Fibroblast of the conjunctiva (primary cell): ENCODE measurements around the gene PLEKHG1.

Source experiments
- DNase-seq: peaks from one replicate; pipeline ENCODE4 v3.0.0-alpha.2; 2010; ENCODE audit warnings: low read depth

Gene PLEKHG1

DNA sequence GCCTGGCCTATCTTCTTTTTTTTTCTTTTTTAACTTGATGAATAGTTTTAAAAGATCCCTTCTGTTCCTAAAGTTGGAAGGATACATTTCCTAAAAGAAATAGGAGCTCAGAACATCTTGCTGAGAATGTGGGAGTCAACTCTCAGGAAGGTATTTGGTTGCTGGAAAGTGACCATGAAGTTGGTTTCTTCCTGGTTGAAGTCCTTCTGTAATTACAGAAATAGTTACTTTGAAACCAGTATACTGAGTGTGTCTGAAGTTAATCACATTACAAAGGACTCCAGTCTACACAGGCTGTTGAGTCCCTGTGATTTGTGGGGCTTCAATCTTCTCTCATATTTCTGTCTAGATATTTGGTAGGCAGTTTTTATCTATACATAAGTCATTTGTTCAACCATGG is 9.8 kb upstream of the PLEKHG1 start:
- DNase-seq, result no peak

DNA sequence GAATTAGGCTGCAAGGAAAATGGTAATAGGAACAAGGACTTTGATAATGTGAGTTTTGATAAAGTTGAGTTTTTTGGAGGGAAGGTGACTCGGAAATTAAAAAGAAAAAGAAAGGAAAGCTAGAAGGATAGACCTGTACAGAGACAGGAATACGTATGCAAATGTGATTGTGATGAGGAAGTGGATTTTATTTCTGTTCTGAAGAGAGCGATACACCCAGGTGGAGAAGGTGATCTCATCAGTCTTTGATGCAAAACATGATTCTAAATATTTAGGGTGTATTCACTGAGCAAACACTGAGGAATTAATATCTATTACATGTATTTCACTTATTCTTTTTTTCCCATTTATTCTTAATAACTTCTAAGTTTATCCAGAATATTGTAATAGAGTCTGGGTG is 9.2 kb upstream of the PLEKHG1 start:
- no peak for DNase-seq

DNA sequence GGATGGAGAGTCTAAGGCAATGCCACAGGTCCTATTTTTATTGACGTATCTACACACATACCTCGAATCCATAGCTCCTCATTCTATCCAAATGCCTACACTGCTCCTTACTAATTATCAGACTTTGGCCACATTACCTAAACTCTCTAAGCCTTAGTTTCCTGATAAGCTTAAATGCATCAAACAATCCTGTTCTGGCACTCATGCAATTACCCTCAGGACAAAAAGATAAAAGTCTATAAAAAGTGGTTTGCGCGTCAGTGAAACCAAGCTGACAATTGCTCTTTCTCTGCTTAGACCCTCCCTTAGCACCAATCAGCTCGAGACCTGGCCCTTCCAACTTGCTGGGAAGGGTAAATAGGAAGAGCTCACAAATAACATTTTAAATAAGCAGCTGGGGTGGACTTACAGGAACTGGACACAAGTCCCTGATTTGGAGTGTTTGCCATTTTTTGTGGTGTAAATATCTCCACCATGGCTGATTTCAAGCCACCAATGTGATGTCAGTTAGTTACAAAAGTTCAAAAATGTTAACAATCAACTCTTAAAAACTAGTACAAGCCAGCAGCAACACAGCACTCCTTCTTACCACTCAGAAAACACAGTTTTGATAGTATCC is 7.2 kb upstream of the PLEKHG1 start:
- no peak for DNase-seq

- no peak for DNase-seq
Observed at GRCh38 chr6:150593119-150593518, 6.6 kb upstream of the PLEKHG1 start.

GRCh38 chr6:150596439-150596838 is 3.2 kb upstream of the PLEKHG1 start:
- no peak for DNase-seq

DNA sequence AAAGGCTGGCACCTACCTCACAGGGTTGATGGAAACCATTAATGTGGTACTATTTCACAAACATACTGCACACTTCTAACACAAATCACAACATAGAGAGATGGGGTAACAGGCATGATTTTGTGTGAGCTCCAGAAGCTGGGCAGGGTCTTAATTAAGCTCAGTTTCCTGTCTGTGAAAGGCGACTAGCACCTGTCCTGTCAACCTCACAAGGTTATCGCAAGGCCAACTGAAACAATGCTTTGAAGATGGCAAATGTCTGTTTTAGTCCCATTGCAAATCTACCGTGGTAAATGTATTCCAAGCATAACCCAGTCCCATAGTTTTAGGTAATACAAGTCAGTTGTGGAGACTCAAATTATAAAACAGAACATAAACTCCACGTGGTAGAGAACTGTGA is 1.3 kb upstream of the PLEKHG1 start:
- DNase-seq, result no peak

GRCh38 chr6:150598858-150599198 is 857 bp upstream of the PLEKHG1 start:
- no peak for DNase-seq

- no peak for DNase-seq
Observed at GRCh38 chr6:150600010-150600300, 270 bp downstream of the PLEKHG1 start.

DNA sequence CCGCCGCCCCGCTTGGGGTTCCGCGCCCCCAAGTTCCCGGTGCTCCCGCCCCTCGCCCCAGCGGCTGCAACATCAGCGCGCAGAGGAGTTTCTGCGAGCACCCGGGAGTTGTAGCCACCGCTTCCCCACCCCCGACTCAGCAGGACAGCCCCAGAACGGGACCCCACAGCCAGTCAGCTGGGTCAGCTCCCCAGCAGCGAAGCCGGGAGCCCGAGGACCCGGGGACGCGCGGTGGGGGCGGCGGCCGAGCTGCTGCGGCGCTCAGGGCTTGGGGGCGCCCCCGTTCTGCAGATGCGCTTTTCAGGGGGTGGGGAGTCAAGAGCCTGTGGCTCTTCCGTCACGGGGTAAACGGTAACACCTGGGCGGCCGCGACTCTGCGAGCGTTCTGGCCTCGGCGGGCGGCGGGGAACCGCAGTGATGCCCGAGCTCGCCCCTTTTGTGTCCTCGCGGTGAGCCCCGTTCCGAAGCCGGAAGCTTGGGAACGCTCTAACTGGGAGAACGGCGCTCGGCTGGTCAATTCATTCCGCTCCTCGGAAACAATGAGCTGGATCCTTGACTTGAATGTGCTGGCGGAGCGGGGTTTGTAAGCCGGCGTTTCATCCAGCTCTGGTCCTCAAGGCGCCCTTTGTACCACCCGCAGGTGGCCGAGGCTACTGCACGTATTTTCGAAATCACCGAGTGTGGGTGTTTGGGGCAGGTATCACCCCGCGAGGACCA is 774 bp downstream of the PLEKHG1 start:
- peak; percentile 22 for DNase-seq

GRCh38 chr6:150601439-150601838 is 1.8 kb downstream of the PLEKHG1 start:
- no peak for DNase-seq

DNA sequence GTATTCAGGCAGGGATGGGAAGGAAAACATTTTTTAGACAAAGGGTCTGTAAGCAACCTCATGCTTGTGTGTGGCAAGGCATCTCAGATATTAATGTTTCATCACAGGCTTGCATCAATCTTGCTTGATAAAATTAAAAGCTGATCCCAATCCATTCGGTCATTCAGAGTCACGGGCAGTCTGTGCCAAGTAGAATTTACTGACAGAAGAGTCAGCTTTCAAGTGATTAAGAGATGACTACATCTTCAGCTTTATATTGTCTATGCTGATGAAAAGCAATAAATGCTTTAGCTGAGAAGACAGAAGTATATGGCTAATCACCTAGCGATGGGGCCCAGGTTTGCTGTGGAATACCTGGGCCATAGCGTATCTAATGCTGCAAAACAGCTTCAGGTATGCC is 3.5 kb downstream of the PLEKHG1 start:
- no peak for DNase-seq

DNA sequence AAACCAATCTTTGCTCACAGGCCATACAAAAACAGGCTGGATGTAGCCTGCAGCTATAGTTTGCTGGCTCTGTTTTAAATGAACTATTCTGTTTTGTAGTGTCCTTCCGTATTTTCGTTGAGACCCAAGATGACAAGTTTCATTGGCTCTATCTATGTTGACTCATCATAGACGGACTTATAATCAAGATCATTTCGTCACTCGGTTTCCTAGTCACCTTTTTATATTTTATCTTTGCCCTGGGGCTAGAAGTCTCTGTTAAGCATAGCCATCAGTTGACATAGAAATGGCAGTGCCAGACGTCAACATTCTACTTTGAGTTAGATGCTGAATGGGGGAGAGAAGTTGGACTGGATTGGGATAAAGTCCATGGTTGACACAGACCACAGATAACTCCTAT is 4.8 kb downstream of the PLEKHG1 start:
- no peak for DNase-seq

GRCh38 chr6:150605333-150605732 is 5.6 kb downstream of the PLEKHG1 start:
- DNase-seq, result no peak

DNA sequence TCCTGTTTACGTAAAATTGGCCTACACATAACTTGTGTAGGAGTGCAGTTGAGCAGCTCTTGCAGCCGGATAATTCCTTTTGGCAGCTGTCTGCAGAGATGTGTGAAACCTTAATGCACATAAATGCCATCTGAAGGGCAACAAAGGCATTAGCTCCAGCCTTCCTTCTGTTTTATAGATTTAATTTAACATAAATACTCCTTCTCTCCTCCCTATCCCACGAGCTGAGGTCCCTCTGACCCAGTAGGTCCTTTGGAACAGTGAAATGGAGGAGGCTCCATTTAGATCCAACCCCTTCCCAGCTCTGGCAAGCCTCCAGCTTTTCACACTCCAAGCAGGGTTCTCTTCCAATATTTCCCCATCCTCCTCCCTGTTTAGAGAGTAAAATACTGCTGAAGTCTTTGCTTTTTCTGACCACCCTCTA is 6.5 kb downstream of the PLEKHG1 start:
- DNase-seq, result no peak

DNA sequence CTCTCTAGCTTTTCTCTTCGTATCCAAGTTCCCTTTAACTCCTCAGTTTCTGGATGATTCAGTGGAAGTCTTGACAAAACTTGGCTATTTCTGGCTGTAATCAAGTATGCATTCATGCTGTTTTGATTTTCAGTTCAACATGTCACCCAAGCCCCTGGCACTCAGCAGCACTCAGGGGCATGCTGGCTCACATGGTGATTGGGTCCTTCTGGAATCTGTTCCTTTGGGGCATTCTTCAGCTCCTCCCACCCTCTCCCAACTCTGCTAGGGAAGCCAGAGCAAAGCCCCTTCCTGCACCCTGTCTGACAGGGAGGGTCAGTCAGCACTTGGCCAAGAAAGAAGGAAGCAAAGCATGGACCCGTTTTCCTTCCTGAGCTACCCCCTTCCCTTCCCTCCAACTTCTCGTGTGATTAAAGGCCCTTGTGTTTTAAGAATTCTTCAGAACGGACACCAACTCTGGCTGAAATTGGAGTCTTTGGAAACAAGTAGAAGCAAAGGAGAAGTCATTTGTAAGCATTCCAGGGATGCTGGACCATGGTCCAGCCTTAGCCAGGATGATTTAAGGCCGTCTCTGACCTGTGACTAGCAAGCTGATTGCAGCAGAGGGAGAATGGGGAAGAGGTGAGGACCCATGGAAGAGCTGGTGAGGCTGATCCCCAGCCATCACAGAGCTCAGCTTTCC is 7.1 kb downstream of the PLEKHG1 start:
- DNase-seq, result no peak

DNA sequence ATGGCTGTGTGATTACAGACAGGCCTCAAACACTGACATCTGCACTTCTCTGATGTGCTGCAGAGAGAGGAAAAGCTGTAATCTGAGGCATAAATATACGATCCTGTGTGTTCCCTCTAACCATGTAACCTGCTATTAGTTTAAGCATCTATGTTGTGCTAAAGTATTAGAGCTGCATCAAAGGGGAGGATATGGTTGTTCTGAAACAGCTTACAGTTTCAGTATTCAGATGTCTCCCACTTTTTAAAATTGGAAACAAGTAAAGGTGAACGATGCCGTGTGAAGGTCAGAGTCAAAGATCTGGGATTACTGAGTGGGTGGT is 7.6 kb downstream of the PLEKHG1 start:
- DNase-seq, result no peak

GRCh38 chr6:150610584-150610983 is 10.9 kb downstream of the PLEKHG1 start:
- DNase-seq, result no peak

DNA sequence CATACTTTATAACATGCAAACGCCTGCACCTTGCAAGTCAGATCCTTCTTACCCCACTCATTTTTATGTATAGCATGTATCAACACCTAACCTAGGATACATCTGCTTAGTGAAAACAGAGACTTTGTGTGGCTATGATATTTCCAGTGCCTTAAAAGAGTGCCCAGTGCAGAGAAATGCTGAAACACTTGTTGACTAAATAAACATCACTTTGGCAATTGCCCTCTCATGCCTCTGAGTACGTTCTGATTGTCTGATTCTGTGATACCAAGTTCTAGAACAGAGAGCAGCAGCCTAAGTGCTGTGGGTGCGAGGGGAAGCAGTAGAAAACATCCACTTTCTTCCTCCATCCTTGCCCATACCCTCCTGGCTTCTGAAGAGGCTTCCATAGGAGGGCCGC is 13.6 kb downstream of the PLEKHG1 start:
- no peak for DNase-seq

DNA sequence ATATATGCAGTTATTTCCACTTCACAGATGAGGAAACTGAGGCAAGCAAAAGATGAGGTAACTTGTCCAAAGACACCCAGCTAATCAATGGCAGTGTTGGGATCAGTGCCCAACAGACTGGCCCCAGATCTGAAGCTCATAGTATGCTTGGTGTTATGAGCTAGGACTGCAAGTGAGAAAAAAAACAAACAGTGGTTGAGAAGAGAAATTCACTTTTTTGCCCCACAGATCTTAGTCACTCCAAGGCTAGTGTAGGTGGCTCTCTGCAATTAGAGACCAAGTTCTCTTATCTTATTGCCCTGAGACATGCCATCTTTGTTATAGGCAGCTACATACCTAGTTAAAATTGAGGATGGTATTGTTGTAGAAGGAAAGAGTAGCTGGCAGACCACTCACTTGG is 16.3 kb downstream of the PLEKHG1 start:
- no peak for DNase-seq

GRCh38 chr6:150616586-150616985 is 16.9 kb downstream of the PLEKHG1 start:
- no peak for DNase-seq

DNA sequence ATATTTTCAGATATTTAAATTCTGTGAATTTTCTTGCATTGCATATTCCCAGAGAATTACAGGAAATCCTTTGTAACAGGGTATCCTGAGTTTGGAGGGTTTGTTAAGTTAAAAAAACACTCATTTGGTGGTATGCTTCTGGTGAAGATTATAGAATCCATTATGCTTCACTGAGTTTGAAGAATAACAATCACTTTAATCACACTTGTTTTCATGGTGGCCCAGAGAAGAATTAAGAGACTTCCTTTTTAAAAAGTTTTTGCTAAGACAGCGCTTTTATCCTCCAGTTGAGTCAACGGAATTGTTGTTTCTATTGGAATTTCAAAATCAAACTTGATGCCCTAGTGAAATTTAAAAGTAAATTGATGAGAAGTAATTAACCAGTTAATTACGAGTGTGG is 17.4 kb downstream of the PLEKHG1 start:
- no peak for DNase-seq

GRCh38 chr6:150617496-150618460 is 18.1 kb downstream of the PLEKHG1 start:
- no peak for DNase-seq

- no peak for DNase-seq
Observed at GRCh38 chr6:150619275-150619674, 19.6 kb downstream of the PLEKHG1 start.
